Activated CD8-positive, alpha-beta memory T cell treated with anti-CD3 and anti-CD28 coated beads for 1 hour (primary cell): ENCODE measurements around the gene MLN.

Source experiments
- DNase-seq, 2 donors: peaks; one replicate each; pipeline ENCODE4 v3.0.0-alpha.2; 2020; ENCODE audit warnings: low read depth in 1 of 2; ENCODE audit errors: extremely low read depth in 1 of 2

MLN gene

GRCh38 chr6:33756211-33756954, 47.4 kb downstream of the MLN start:
- DNase-seq, result no peak

DNA sequence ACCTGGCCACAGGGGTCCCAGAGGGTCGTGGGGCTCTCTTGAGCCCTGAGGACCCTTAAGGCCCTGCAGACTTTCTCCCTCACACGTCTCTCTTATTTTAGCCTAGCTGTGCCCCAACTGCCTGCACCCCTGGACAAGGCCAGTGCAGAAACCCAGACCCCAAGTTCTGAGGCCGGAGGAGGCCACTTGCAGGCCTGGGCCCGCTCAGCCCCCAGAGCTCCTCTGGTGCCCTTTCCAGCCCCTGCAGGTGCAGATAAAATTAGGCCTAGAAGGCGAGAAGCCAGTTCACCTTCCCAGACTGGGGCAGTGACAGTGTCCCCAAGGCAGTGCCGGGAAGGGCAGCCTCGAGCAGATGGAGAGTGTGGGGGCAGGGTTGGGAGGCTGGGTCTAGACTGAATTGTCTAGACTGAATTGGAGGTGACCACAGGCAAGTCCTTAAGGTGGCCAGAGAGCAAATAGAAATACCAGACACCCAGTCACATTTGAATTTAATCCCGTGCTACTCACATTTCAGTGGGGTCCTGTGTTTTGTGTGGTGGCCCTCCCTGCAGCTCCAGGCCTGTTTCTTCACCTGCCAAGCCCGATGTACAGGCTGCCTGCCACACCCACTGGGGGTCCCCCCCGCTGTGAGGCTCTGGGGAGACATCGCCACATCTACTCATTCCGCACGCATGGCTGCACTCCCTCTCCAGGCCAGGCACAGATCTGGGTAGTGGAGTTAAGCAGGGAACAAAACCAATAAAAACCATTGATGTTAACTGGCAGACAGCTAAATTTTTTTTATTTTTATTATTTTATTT, 48.5 kb downstream of the MLN start:
- DNase-seq, result no peak

GRCh38 chr6:33754222-33754621, 49.6 kb downstream of the MLN start:
- no peak for DNase-seq

DNA sequence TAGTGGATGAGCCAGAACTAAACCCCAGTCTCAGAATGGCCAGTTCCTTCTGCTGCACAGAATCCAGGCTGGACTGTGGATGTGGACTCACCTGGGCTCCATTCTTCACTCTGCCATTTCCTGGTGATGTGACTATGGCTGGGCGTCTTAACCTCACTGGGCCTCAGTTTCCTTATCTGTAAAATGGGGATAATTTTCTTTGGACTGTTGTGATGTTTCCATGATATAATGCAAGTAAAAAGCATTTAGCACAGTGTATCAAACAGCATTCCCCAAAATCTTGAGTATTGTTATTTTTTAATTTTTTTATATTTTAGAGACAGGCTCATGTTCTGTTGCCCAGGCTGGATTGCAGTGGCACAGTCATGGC, 51.2 kb downstream of the MLN start:
- DNase-seq, result no peak

DNA sequence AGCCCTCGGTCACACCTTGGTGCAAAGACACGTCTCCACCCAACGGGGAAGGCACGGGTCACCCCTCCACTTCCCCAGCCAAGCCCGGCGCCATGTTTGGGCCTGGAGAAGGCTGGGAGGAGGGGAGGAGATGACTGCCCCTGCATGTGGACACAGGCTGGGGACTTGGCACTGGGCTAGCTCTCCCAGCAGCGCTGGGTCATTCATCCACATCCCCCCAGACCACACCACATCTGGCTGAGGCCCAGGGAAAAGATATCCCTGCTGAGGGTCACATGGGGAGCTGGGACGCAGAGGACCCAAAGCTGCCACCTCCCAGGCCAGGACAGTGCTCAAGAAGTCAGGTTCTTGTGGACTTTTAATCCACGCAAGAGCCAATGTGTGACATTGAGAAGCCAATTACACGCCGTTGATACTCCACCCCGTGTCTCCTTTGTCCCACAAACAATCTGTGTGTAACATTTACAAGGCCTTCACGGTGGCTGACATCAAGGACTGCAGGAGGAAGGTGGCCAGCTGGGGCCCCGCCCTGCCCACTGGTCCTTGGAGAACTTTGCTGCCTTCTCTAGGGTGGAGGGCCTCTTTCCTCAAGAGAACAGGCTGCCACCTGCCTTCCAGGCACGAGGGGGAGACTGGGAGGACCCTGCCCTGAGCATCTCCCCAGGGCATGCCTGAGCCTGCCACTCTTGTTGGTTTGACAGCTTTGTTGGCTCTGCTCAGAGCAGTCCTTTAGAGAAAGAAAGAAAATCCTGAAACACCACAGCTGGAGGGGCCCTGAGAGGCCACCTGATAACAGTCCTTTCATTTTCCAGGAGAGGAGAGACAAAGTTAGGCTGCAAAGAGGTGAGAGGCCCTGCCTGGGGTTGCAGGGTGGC, 51.8 kb downstream of the MLN start:
- no peak for DNase-seq

GRCh38 chr6:33750244-33750991, 53.4 kb downstream of the MLN start:
- DNase-seq, result no peak

DNA sequence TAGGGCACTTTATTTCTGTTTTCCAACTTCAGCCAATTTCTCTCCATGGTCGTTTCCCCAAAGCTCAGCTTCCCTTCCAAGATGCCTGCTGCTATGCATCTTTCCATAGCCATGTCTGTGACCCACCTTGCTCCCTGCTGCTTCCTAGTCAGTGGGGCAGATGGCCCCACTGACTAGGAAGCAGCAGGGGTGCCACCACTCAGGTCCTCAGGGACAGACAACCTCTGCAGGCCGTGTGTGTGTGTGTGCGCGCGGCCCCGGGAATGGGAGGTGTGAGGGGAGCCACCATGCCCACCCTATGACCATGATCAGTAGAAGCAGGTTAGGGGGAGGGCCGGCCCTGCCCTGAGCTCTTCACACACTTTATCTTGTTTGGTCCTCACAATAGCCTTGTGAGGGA, 54.4 kb downstream of the MLN start:
- DNase-seq, result no peak

- DNase-seq, result no peak
Measured at GRCh38 chr6:33748841-33749240, 55.0 kb downstream of the MLN start.

DNA sequence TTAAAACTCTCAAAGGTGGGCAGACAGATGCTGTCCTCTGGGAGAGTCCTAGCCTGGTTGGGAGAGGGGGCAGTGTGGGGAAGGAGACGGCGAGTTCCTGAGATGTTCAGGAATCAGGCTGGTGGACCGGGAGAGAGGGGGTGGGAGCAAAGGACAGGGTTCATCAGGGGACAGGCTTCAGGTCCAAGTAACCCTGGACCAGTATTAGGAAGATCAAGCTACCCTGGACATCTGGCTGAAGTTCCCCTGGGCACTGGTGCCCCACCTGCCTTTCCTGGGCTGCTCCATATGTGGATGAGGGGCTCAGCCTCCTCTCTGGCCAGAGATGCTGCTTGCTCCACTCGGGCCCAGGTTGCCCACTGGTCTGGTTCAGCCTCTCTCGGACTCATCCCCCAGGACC, 56.0 kb downstream of the MLN start:
- no peak for DNase-seq

- DNase-seq, result no peak
Measured at GRCh38 chr6:33746651-33747100, 57.1 kb downstream of the MLN start, which contains the start of gene IP6K3. Gene IP6K3 (minus strand): TSS chr6:33746905. CDS start chr6:33735476, 11,429 bp downstream.

DNA sequence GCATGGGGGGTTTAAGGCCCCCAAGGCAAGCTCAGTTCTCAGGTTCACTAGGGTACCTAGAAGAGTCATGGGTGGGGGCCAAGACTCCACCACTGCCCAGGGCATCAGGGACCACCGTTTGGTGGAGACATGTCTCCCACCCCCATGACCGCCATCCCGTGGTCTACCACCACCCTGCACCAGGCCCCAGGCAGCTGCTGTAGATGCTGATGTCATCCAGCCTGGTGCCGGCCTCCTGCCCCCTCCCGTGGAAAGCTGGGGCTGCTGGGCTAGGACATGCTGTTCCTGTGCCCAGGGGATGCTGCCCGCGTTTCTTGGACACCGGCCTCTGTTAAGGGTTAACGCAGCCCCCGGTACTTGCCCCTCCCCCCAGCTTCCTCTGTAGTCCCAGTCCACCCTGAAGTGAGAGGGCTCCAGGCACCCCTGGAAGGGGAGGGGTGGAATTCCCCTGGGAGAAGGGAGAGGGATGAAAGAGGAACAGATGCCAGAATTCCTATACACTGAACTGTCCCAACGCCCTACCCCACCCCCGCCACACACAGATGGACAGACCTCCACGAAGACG, 57.7 kb downstream of the MLN start:
- no peak for DNase-seq

- no peak for DNase-seq
Measured at GRCh38 chr6:33745548-33745947, 58.3 kb downstream of the MLN start.

DNA sequence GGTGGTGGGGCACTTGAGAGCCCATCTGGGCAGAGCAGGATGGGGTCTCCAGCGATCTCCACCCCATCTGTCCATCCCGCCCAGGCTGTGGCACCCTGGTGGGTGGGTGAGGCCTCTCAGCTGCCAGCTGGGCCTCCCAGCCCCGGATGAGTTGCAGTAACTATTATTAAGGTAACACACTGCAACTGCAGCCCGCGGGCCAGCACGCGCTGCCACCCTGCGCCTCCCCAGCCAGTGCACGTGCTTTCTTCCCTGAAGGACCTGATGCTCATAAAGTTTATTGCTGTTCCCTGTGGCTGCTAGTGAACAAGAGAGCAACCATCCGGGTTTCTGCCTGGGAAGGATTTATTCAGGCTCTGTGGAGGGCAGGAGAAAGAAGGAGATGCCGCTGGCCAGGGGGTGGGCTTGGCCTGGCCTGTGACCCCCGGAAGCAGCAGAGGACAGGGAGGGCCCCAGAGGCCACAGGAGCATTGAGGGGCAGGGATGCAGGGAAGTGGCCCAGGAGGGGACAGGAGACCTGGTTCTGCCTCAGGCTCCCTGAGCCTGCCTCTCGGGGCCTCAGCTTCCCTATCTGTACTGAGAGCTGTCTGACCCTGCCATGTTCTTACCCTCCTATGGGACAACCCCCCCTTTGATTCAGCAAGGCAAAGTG, 58.8 kb downstream of the MLN start:
- DNase-seq, result no peak
